Endothelial cell of umbilical vein (primary cell): ENCODE data around the gene PPY. TPM values are rescaled to one million over a fixed set of nuclear protein-coding genes. Genes with fewer than 3 reads are reported as not detected.

Source experiments
- BruUV-seq: library from RNA; stranded (reverse); fragments of 400-500 nt; replicated peaks from 2 replicates; lab custom pipeline; 2021; lab: Mats Ljungman, UMichigan
- CTCF ChIA-PET: fragments of 300-600, 350-600 bp; sonication (Branson Sonifier 250); formaldehyde crosslinking; loops from one replicate; lab custom pipeline; 2021; ENCODE audit warnings: antibody characterized with exemption, inconsistent platforms; lab: Charles Lee
- POLR2A ChIA-PET: fragments of 300-600, 350-600 bp; sonication (Branson Sonifier 250); formaldehyde crosslinking; loops from one replicate; lab custom pipeline; 2021; ENCODE audit warnings: antibody characterized with exemption, inconsistent platforms; lab: Charles Lee
- DNase-seq: peaks from one replicate; pipeline ENCODE4 v3.0.0-alpha.2; 2011; ENCODE audit warnings: low read depth, low spot score
- FAIRE-seq: peaks from 2 replicates; lab custom pipeline; 2011; peaks lifted over from hg19 to GRCh38; lab: Jason Lieb, UNC
- H2AFZ ChIP-seq: 2 replicates; pipeline ENCODE4 v1.6.0; 2012; ENCODE audit warnings: low read depth, low read length, control low read depth, inconsistent platforms
- H3K27ac ChIP-seq: 2 replicates; pipeline ENCODE4 v1.5.1; 2011; ENCODE audit warnings: low read depth, mild to moderate bottlenecking, control low read depth, low read length, moderate library complexity; ENCODE audit not compliant: insufficient read depth
- H3K27me3 ChIP-seq, 2 experiments: 2 replicates each; pipeline versions ENCODE4 v1.6.0 to v1.6.1; 2011; ENCODE audit warnings: low read length in 2 of 2, mixed read lengths in 1 of 2; ENCODE audit not compliant: control insufficient read depth in 2 of 2, insufficient read depth in 2 of 2
- H3K36me3 ChIP-seq, 2 experiments: 2 replicates in 1 of 2; 3 replicates in 1 of 2; pipeline ENCODE4 v1.5.1; 2011; ENCODE audit warnings: low read length in 2 of 2, mild to moderate bottlenecking in 1 of 2, moderate library complexity in 1 of 2; ENCODE audit not compliant: control insufficient read depth in 2 of 2, insufficient read depth in 2 of 2; ENCODE audit errors: extremely low read depth in 1 of 2
- H3K4me1 ChIP-seq: 3 replicates; pipeline ENCODE4 v1.5.1; 2011; ENCODE audit warnings: mild to moderate bottlenecking, low read length; ENCODE audit not compliant: control insufficient read depth, insufficient read depth; ENCODE audit errors: extremely low read depth
- H3K4me2 ChIP-seq: 2 replicates; pipeline ENCODE4 v1.6.1; 2011; ENCODE audit warnings: low read length, control low read depth, mixed read lengths; ENCODE audit not compliant: insufficient read depth
- H3K4me3 ChIP-seq, 3 experiments: fragments of 200-600 bp in 1 of 3; sonication (generic), shearing (Covaris generic) in 1 of 3; replicated peaks in 1 of 3; 2 replicates each; pipeline ENCODE4 v1.5.1; 2011 to 2016; ENCODE audit warnings: control low read depth in 3 of 3, low read length in 3 of 3, mild to moderate bottlenecking in 2 of 3, inconsistent platforms in 1 of 3, low read depth in 1 of 3, moderate library complexity in 1 of 3; ENCODE audit not compliant: insufficient read depth in 1 of 3
- H3K79me2 ChIP-seq: 2 replicates; pipeline ENCODE4 v1.6.0; 2012; ENCODE audit warnings: low read length, inconsistent platforms; ENCODE audit not compliant: control insufficient read depth, insufficient read depth
- H3K9ac ChIP-seq: replicated peaks from 2 replicates; pipeline ENCODE3; 2011; ENCODE audit warnings: low read length, control low read depth; ENCODE audit not compliant: insufficient read depth; ENCODE audit errors: extremely low read depth
- H3K9me1 ChIP-seq: replicated peaks from 3 replicates; pipeline ENCODE4 v1.6.0; 2011; ENCODE audit warnings: mild to moderate bottlenecking, low read length; ENCODE audit not compliant: control insufficient read depth, insufficient read depth; ENCODE audit errors: extremely low read depth
- H3K9me3 ChIP-seq: replicated peaks from 2 replicates; pipeline ENCODE4 v1.5.1; 2012; ENCODE audit warnings: low read length, inconsistent platforms; ENCODE audit not compliant: control insufficient read depth, insufficient read depth
- H4K20me1 ChIP-seq: replicated peaks from 2 replicates; pipeline ENCODE3; 2011; ENCODE audit warnings: mild to moderate bottlenecking, low read length; ENCODE audit not compliant: control insufficient read depth, insufficient read depth; ENCODE audit errors: extremely low read depth
- CTCF ChIP-seq, 2 donors: IDR thresholded peaks; 1 replicate in 1 of 2; 2 replicates in 1 of 2; pipeline ENCODE4 v1.5.1; 2011; ENCODE audit warnings: low read length in 2 of 2, mild to moderate bottlenecking in 2 of 2, moderate library complexity in 2 of 2, control low read depth in 1 of 2, inconsistent platforms in 1 of 2, low read depth in 1 of 2; ENCODE audit not compliant: insufficient read depth in 1 of 2; ENCODE audit errors: extremely low read depth in 1 of 2
- EZH2 ChIP-seq: IDR thresholded peaks from 2 replicates; pipeline ENCODE4 v1.6.1; 2012; ENCODE audit warnings: borderline replicate concordance, low read depth, mild to moderate bottlenecking, moderate library complexity, low read length, inconsistent platforms; ENCODE audit not compliant: severe bottlenecking
- FOS ChIP-seq: IDR thresholded peaks from 2 replicates; pipeline ENCODE4 v1.6.1; 2011; ENCODE audit warnings: mild to moderate bottlenecking, low read length, moderate library complexity, borderline replicate concordance; ENCODE audit not compliant: insufficient read depth
- GATA2 ChIP-seq: IDR thresholded peaks from 2 replicates; pipeline ENCODE4 v1.7.0; 2011; ENCODE audit warnings: low read depth, mild to moderate bottlenecking, moderate library complexity, mixed read lengths, low read length; ENCODE audit not compliant: insufficient read length, insufficient read depth
- JUN ChIP-seq: IDR thresholded peaks from 2 replicates; pipeline ENCODE4 v1.6.1; 2011; ENCODE audit warnings: borderline replicate concordance, low read depth; ENCODE audit not compliant: insufficient read length, insufficient read depth
- MYC ChIP-seq: IDR thresholded peaks from one replicate; pipeline ENCODE4 v1.6.1; 2011; ENCODE audit warnings: mild to moderate bottlenecking, low read depth, low read length
- POLR2A ChIP-seq: IDR thresholded peaks from 2 replicates; pipeline ENCODE4 v1.6.1; 2012; ENCODE audit warnings: low read depth, mild to moderate bottlenecking, control low read depth, low read length
- POLR2AphosphoS5 ChIP-seq: IDR thresholded peaks from 2 replicates; pipeline ENCODE4 v1.6.1; 2012; ENCODE audit warnings: low read depth, mild to moderate bottlenecking, control low read depth, low read length, moderate library complexity; ENCODE audit not compliant: insufficient read depth
- dilution Hi-C: fragments of 300-500 bp; cut with MboI; formaldehyde crosslinking; loops from one replicate; pipeline ENCODE4 v1.15.0; 2019; ENCODE audit warnings: low sequenced_read_pairs; ENCODE audit not compliant: extremely low pct_ligation_motif_present
- intact Hi-C: fragments of 100-400 bp; cut with micrococcal nuclease; formaldehyde crosslinking; loops from one replicate; pipeline ENCODE4 v1.10.0; 2022
- polyA plus RNA-seq, 4 experiments: library from polyadenylated mRNA; depleted of rRNA in 3 of 4; stranded (reverse) in 3 of 4; unstranded in 1 of 4; fragments of >200 nt; gene quantifications; 2 replicates each; pipeline versions ENCODE4 v1.2.1 to v1.2.3, GENCODE V29; 2011 to 2012; ENCODE audit warnings: missing spikeins in 1 of 4
- total RNA-seq: library from RNA; stranded (reverse); gene quantifications from 2 replicates; pipeline ENCODE4 v1.2.3, GENCODE V29; 2021
- TF ChIP-seq, protein P1 (sequence below): IDR thresholded peaks from 2 replicates; pipeline ENCODE4 v1.6.1; 2011; ENCODE audit not compliant: insufficient read depth, insufficient read length

The PPY gene
- total and polyA plus RNA-seq, 2 donors (not counting 3 experiments of a cell fraction or from before 2014, with no cell fraction given) = not detected

DNA sequence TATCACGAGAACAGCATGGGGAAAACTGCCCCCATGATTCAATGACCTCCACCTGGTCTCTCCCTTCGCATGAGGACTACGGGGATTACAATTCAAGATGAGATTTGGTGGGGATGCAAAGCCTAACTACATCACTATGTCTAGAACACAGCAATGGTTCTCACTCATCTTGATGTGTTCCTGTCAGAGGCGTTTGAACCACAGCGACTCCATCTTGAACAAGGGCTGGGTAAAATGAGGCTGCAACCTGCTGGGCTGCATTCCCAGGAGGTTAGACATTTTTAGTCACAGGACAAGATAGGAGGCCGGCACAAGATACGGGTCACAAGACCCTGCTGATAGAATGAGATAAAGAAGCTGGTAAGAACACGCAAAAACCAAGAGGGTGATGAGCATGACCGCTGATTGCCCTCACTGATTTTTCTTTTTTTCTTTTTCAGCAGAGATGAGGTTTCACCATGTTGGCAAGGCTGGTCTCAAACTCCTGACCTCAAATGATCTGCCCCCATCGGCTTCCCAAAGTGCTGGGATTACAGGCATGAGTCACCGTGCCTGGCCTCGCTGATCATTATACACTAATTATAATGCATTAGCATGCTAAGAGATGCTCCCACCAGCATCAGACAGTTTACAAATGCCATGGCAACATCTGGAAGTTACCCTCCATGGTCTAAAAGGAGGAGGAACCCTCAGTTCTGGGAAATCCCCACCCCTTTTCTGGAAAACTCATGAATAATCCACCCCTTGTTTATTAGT is 3.0 kb upstream of the PPY start:
- FAIRE-seq (no peak), DNase-seq (no peak)
- Histone ChIP-seq H3K36me3 (no peaks in the 10 kb centered on the region), H3K4me1 (no peaks in the 10 kb centered on the region), H3K27ac (no peak overlapping the region), H3K79me2 (no peaks in the 10 kb centered on the region), H4K20me1 (no peaks in the 10 kb centered on the region), H3K4me3 (no peak overlapping the region), H3K9me1 (no peaks in the 10 kb centered on the region), H2AFZ (no peak overlapping the region), H3K27me3 (peaks cover 0 to 2% of the 10 kb centered on the region in 2 experiments), H3K9me3 (no peaks in the 10 kb centered on the region), H3K9ac (no peak overlapping the region), H3K4me2 (no peak overlapping the region)
- intact Hi-C loops = no loop called here
- dilution Hi-C loops = no loop called here
- no peak for TF ChIP-seq GATA2
- no peak for TF ChIP-seq POLR2AphosphoS5
- no peak for TF ChIP-seq POLR2A
- TF ChIP-seq EZH2 = no peak
- TF ChIP-seq, protein P1, sequence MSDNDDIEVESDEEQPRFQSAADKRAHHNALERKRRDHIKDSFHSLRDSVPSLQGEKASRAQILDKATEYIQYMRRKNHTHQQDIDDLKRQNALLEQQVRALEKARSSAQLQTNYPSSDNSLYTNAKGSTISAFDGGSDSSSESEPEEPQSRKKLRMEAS = no peak
- TF ChIP-seq JUN = no peak
- no peak for TF ChIP-seq MYC
- TF ChIP-seq CTCF (IDR thresholded peaks at IDR 0.05; ENCODE audit: extremely low read depth in 1 of 2, insufficient read depth in 1 of 2, low read depth in 1 of 2, low read length in 2 of 2) = no peak
- no peak for TF ChIP-seq FOS
- ChIA-PET CTCF (interaction anchor here (1.1 to 3.2 kb wide), 7 partner anchors 38 to 224 kb away, joined by 3 to 69 read pairs (median 4); partner anchors contain the start of genes ASB16 and MPP2), POLR2A (no interaction called here)
- BruUV-seq = no TSS peak
